ENCODE results near the gene API5.

DNA sequence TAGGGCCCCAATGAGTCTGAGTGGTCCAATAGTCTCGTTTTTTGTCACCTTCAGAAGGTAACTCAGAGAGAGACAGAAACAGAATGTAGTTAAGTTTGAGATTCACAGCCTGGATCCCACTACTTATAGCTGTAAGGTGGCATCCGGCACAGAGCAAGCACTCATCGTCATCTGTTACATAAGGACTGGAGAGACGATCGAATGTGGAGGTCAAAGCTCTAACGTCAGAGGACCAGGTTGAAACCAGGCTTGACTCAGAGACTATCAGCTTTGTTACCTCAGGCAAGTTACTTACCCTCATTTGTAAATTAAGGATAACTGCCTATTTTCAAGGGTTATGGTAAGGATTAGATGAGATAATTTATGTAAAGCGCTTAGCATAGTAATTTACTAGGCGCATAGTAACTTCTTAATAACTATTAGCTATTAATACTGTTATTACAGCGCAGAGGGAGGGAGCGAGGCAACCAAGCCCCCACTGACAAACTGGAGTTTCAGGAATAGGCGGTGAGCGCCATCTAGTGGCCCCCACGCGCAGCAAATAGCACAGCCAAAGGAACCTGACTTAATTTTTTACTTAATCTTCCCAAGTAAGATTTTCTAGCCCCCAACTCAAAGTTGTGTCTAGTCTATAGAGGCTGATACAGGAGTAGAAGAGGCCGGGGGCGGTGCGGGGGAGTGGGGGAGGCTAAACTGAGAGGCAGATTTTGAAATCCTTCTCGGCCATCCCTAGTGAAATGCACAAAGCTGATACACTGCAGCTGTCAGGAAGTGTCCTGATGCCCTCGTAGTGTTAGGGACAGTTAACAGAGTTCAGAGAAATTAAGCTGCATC lies 29.0 kb upstream of the API5 start:
- TF ChIP-seq GATA2 (IDR thresholded peaks at IDR 0.05; ENCODE audit: low read depth, low read length) (no peak), GATA3 (IDR thresholded peaks at IDR 0.05; ENCODE audit: low read depth, low read length) (no peak)
